M059J (cell line): ENCODE data around the gene CELSR1. TPM values are rescaled to one million over a fixed set of nuclear protein-coding genes. Genes with fewer than 3 reads are reported as not detected.

Experiments
- DNase-seq: peaks from one replicate; pipeline ENCODE4 v3.0.0-alpha.2; 2012; ENCODE audit warnings: low read depth
- total RNA-seq: library from RNA; depleted of rRNA; stranded (reverse); fragments of >200 nt; shearing (Covaris generic); gene quantifications from 2 replicates; pipeline ENCODE4 v1.2.3, GENCODE V29; 2014

Gene CELSR1
- total RNA-seq, 1 experiment from 2014 or later, result 11.8 TPM

- DNase-seq, result no peak
Observed at GRCh38 chr22:46458525-46458924, 78.9 kb downstream of the CELSR1 start.

GRCh38 chr22:46457502-46458488, 79.6 kb downstream of the CELSR1 start:
- peak; percentile 36 for DNase-seq

- no peak for DNase-seq
Observed at GRCh38 chr22:46456818-46457163, 80.6 kb downstream of the CELSR1 start.

GRCh38 chr22:46455446-46455845, 82.0 kb downstream of the CELSR1 start:
- no peak for DNase-seq

GRCh38 chr22:46454504-46455269, 82.7 kb downstream of the CELSR1 start:
- DNase-seq, result peak; percentile 79

- no peak for DNase-seq
Observed at GRCh38 chr22:46453829-46454503, 83.5 kb downstream of the CELSR1 start.

GRCh38 chr22:46453006-46453828, 84.2 kb downstream of the CELSR1 start:
- DNase-seq, result no peak

- DNase-seq, result no peak
Observed at GRCh38 chr22:46452195-46453005, 85.0 kb downstream of the CELSR1 start.

- no peak for DNase-seq
Observed at GRCh38 chr22:46451741-46452140, 85.7 kb downstream of the CELSR1 start.

- no peak for DNase-seq
Observed at GRCh38 chr22:46450931-46451561, 86.4 kb downstream of the CELSR1 start.

- DNase-seq, result no peak
Observed at GRCh38 chr22:46449974-46450745, 87.3 kb downstream of the CELSR1 start.

GRCh38 chr22:46449116-46449691, 88.2 kb downstream of the CELSR1 start:
- no peak for DNase-seq

GRCh38 chr22:46448333-46448732, 89.1 kb downstream of the CELSR1 start:
- no peak for DNase-seq

GRCh38 chr22:46447906-46448305, 89.5 kb downstream of the CELSR1 start:
- DNase-seq, result no peak

- DNase-seq, result no peak
Observed at GRCh38 chr22:46446799-46447198, 90.6 kb downstream of the CELSR1 start.

- no peak for DNase-seq
Observed at GRCh38 chr22:46445771-46446420, 91.5 kb downstream of the CELSR1 start.

GRCh38 chr22:46444390-46444854, 93.0 kb downstream of the CELSR1 start:
- no peak for DNase-seq

- DNase-seq, result no peak
Observed at GRCh38 chr22:46443850-46444389, 93.5 kb downstream of the CELSR1 start.
